Progenitor cell of endocrine pancreas (in vitro differentiated cells): ENCODE measurements around the gene TUBGCP5. TPM values are rescaled to one million over a fixed set of nuclear protein-coding genes. Genes with fewer than 3 reads are reported as not detected.

Experiments used
- DNase-seq: peaks from one replicate; pipeline ENCODE4 v3.0.0; 2021; ENCODE audit warnings: low spot score; ENCODE audit not compliant: unreplicated experiment
- H3K27ac Mint-ChIP-seq: 2 replicates; pipeline ENCODE4 v1.8.0; 2021; ENCODE audit warnings: mild to moderate bottlenecking, moderate library complexity, mixed read lengths
- H3K27me3 Mint-ChIP-seq: 2 replicates; pipeline ENCODE4 v1.8.0; 2021; ENCODE audit warnings: mixed read lengths
- H3K36me3 Mint-ChIP-seq: 2 replicates; pipeline ENCODE4 v1.8.0; 2022; ENCODE audit warnings: mixed read lengths; ENCODE audit not compliant: insufficient read depth
- H3K4me1 Mint-ChIP-seq: 2 replicates; pipeline ENCODE4 v1.8.0; 2021; ENCODE audit warnings: low read depth, mixed read lengths
- H3K4me3 Mint-ChIP-seq: 2 replicates; pipeline ENCODE4 v1.8.0; 2021; ENCODE audit warnings: low read depth, mild to moderate bottlenecking, moderate library complexity, mixed read lengths
- H3K9me3 Mint-ChIP-seq: 2 replicates; pipeline ENCODE4 v1.8.0; 2021; ENCODE audit warnings: low read depth, mixed read lengths
- total RNA-seq: library from RNA; stranded (reverse); gene quantifications from 2 replicates; pipeline ENCODE4 v1.2.1, GENCODE V29; 2021
- TF ChIP-seq, protein P1 (sequence below): fragments of 200-600 bp; sonication (generic); IDR thresholded peaks from one replicate; pipeline ENCODE4 v1.5.0; 2021; ENCODE audit warnings: antibody characterized with exemption, mild to moderate bottlenecking; ENCODE audit not compliant: unreplicated experiment

TUBGCP5 gene
- total RNA-seq, 1 donor from 2014 or later, result 22.5 TPM

GRCh38 chr15:23039917-23040281 is 530 bp upstream of the TUBGCP5 start:
- Mint-ChIP-seq H3K27ac (peak overlapping the region; percentile 96), H3K36me3 (peaks cover 5% of the 10 kb centered on the region), H3K9me3 (no peaks in the 10 kb centered on the region), H3K4me3 (peak overlapping the region; percentile 88), H3K27me3 (no peaks in the 10 kb centered on the region), H3K4me1 (peaks cover 6% of the 10 kb centered on the region)
- DNase-seq, result no peak
- TF ChIP-seq, protein P1, sequence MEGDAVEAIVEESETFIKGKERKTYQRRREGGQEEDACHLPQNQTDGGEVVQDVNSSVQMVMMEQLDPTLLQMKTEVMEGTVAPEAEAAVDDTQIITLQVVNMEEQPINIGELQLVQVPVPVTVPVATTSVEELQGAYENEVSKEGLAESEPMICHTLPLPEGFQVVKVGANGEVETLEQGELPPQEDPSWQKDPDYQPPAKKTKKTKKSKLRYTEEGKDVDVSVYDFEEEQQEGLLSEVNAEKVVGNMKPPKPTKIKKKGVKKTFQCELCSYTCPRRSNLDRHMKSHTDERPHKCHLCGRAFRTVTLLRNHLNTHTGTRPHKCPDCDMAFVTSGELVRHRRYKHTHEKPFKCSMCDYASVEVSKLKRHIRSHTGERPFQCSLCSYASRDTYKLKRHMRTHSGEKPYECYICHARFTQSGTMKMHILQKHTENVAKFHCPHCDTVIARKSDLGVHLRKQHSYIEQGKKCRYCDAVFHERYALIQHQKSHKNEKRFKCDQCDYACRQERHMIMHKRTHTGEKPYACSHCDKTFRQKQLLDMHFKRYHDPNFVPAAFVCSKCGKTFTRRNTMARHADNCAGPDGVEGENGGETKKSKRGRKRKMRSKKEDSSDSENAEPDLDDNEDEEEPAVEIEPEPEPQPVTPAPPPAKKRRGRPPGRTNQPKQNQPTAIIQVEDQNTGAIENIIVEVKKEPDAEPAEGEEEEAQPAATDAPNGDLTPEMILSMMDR, result no peak

- no peaks in the 10 kb centered on the region for H3K9me3 Mint-ChIP-seq
- H3K27me3 Mint-ChIP-seq, result no peaks in the 10 kb centered on the region
- H3K4me3 Mint-ChIP-seq, result peak overlapping the region; percentile 88
- TF ChIP-seq, protein P1, result no peak
- peak overlapping the region; percentile 96 for H3K27ac Mint-ChIP-seq
- no peak for DNase-seq
- H3K36me3 Mint-ChIP-seq, result peaks cover 12% of the 10 kb centered on the region
- H3K4me1 Mint-ChIP-seq, result peaks cover 9% of the 10 kb centered on the region
These were observed 635 bp downstream of the TUBGCP5 start for GRCh38 chr15:23038726-23039142.

GRCh38 chr15:23035964-23036566 is 3.3 kb downstream of the TUBGCP5 start:
- peak; percentile 39 for DNase-seq
- TF ChIP-seq, protein P1, result peak; percentile 72
- Mint-ChIP-seq H3K27me3 (no peaks in the 10 kb centered on the region), H3K9me3 (no peaks in the 10 kb centered on the region), H3K27ac (no peak overlapping the region), H3K4me1 (peaks cover 9% of the 10 kb centered on the region), H3K36me3 (peaks cover 18% of the 10 kb centered on the region), H3K4me3 (no peak overlapping the region)

DNA sequence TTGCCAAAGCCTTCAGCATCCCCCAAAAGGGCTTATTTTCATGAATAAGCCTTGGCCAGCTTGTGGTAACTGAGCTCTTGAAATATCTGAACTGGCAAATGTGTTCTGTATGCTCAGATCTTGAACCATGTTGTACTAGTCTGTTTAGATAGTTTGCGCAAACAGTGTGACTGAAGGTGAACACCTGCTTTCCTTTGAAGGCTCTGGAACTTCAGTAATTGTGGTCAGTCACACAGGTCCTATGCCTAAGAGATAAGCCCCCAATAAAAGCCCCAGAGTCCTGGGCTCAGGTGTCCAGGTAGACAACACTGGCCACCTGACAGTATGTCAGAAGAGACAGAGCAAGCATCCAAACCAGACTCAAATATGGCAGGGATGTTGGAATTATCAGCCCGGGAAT is 5.4 kb downstream of the TUBGCP5 start:
- H3K27me3 Mint-ChIP-seq, result no peaks in the 10 kb centered on the region
- H3K9me3 Mint-ChIP-seq, result no peaks in the 10 kb centered on the region
- DNase-seq, result no peak
- H3K36me3 Mint-ChIP-seq, result peaks cover 18% of the 10 kb centered on the region
- TF ChIP-seq, protein P1, result no peak
- peaks cover 7% of the 10 kb centered on the region for H3K4me1 Mint-ChIP-seq
- H3K27ac Mint-ChIP-seq, result no peak overlapping the region
- H3K4me3 Mint-ChIP-seq, result no peak overlapping the region

DNA sequence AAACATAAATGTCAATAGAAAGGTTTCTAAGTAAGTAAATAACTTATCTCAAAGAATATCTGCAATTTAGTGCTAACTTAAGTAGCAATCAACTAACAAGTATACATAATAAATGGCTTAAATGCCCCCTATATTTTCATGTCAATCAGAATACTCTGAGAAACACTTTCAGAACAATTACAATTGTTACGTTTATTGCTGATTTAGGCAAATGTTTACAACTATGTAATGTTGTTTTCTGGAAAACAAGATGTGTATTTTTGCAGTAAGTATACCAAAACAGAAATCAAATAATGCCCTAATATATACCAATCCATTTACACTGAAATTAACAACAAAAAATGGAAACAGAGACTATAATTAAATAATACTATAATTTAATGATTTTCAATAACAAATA is 13.2 kb downstream of the TUBGCP5 start:
- TF ChIP-seq, protein P1, result no peak
- no peak for DNase-seq
- Mint-ChIP-seq H3K27me3 (no peaks in the 10 kb centered on the region), H3K27ac (no peak overlapping the region), H3K36me3 (peaks cover 13% of the 10 kb centered on the region), H3K4me3 (no peak overlapping the region), H3K4me1 (no peaks in the 10 kb centered on the region), H3K9me3 (no peaks in the 10 kb centered on the region)
